CD4-positive, alpha-beta T cell (primary cell): ENCODE data around the gene RNF4. TPM values are rescaled to one million over a fixed set of nuclear protein-coding genes. Genes with fewer than 3 reads are reported as not detected.
A peak's percentile ranks its signal among the peaks of the same experiment; 100 is the strongest.
"Not testable (repeated sequence)": the region's sequence is repeated elsewhere in the genome, so short reads cannot be mapped to it uniquely, and the experiment has no call there.

ENCODE experiments used
- ATAC-seq: fragments of 200-7000 bp; cut with Tn5 transposase; one replicate; pipeline ENCODE4 v1.10.0; 2022; ENCODE audit warnings: mild to moderate bottlenecking; ENCODE audit not compliant: poor library complexity
- CTCF ChIA-PET: fragments of 350-600 bp; sonication (Branson Sonifier 250); formaldehyde crosslinking; loops from one replicate; lab custom pipeline; 2021; ENCODE audit warnings: antibody characterized with exemption, inconsistent platforms; lab: Charles Lee
- POLR2A ChIA-PET: fragments of 350-600 bp; sonication (Branson Sonifier 250); formaldehyde crosslinking; loops from one replicate; lab custom pipeline; 2021; ENCODE audit warnings: antibody characterized with exemption, inconsistent platforms; lab: Charles Lee
- DNase-seq, 14 experiments: peaks; one replicate each; pipeline ENCODE4 v3.0.0-alpha.2; 2013 to 2020; ENCODE audit warnings: mixed read lengths in 2 of 14
- H3K27ac ChIP-seq, 2 donors: one replicate each; pipeline versions ENCODE4 v1.5.1 to v1.7.0; 2013; ENCODE audit warnings: low read length in 2 of 2, low read depth in 1 of 2, mild to moderate bottlenecking in 1 of 2
- H3K27me3 ChIP-seq, 2 experiments: 1 replicate in 1 of 2; 2 replicates in 1 of 2; pipeline versions ENCODE4 v1.6.1 to v1.7.0; 2013; ENCODE audit warnings: low read length in 2 of 2, control low read depth in 1 of 2, mild to moderate bottlenecking in 1 of 2, moderate library complexity in 1 of 2; ENCODE audit not compliant: insufficient read depth in 2 of 2, control insufficient read depth in 1 of 2
- H3K36me3 ChIP-seq: one replicate; pipeline ENCODE4 v1.6.1; 2013; ENCODE audit warnings: low read length, control low read depth; ENCODE audit not compliant: insufficient read depth
- H3K4me1 ChIP-seq: one replicate; pipeline ENCODE4 v1.6.1; 2013; ENCODE audit warnings: low read length, control low read depth; ENCODE audit not compliant: insufficient read depth
- H3K4me3 ChIP-seq: one replicate; pipeline ENCODE4 v1.5.1; 2013; ENCODE audit warnings: mild to moderate bottlenecking, low read length, moderate library complexity
- H3K9me3 ChIP-seq, 2 experiments: 1 replicate in 1 of 2; 2 replicates in 1 of 2; pipeline versions ENCODE4 v1.6.1 to v1.7.0; 2013; ENCODE audit warnings: low read length in 2 of 2, mild to moderate bottlenecking in 2 of 2, control low read depth in 1 of 2, moderate library complexity in 1 of 2; ENCODE audit not compliant: control insufficient read depth in 1 of 2, insufficient read depth in 1 of 2
- H3K27ac Mint-ChIP-seq: one replicate; pipeline ENCODE4 v1.8.0; 2020; ENCODE audit warnings: mixed read lengths
- H3K27me3 Mint-ChIP-seq: one replicate; pipeline ENCODE4 v1.8.0; 2021; ENCODE audit warnings: mixed read lengths
- H3K36me3 Mint-ChIP-seq: one replicate; pipeline ENCODE4 v1.8.0; 2021; ENCODE audit warnings: low read depth, mixed read lengths
- H3K4me1 Mint-ChIP-seq: one replicate; pipeline ENCODE4 v1.8.0; 2021; ENCODE audit warnings: low read depth, mixed read lengths
- H3K4me3 Mint-ChIP-seq: one replicate; pipeline ENCODE4 v1.8.0; 2020; ENCODE audit warnings: mild to moderate bottlenecking, mixed read lengths
- H3K9me3 Mint-ChIP-seq: one replicate; pipeline ENCODE4 v1.8.0; 2020; ENCODE audit warnings: mixed read lengths
- intact Hi-C, 2 experiments: fragments of 100-400 bp; cut with DNase I in 1 of 2; cut with micrococcal nuclease in 1 of 2; formaldehyde crosslinking; loops; one replicate each; pipeline versions ENCODE4 v1.15.1 to v1.9.0; 2023 to 2025; cut with DNase I, micrococcal nuclease
- total RNA-seq, 174 experiments: library from RNA in 2 of 174; stranded (reverse) in 2 of 174; gene quantifications; one replicate each; pipeline ENCODE4 v1.2.3 and lab custom pipeline; 2021 to 2026
- TF ChIP-seq, protein P1 (sequence below): fragments of 200-600 bp; IDR thresholded peaks from one replicate; pipeline ENCODE4 v1.8.0; 2022; ENCODE audit warnings: antibody characterized with exemption, mild to moderate bottlenecking

RNF4 gene
- total RNA-seq, 2 experiments from 2014 or later = 106 to 109 TPM

- Mint-ChIP-seq H3K27ac (no peak overlapping the region), H3K4me1 (peaks cover 23% of the 10 kb centered on the region), H3K9me3 (no peaks in the 10 kb centered on the region), H3K36me3 (peaks cover 9% of the 10 kb centered on the region), H3K27me3 (no peaks in the 10 kb centered on the region), H3K4me3 (no peak overlapping the region)
- ATAC-seq (no peak), DNase-seq (no peak)
- Histone ChIP-seq H3K4me3 (no peak overlapping the region), H3K4me1 (peaks cover 36% of the 10 kb centered on the region), H3K36me3 (no peaks in the 10 kb centered on the region), H3K9me3 (no peaks in the 10 kb centered on the region), H3K27ac (no peak overlapping the region), H3K27me3 (no peaks in the 10 kb centered on the region)
- TF ChIP-seq, protein P1, sequence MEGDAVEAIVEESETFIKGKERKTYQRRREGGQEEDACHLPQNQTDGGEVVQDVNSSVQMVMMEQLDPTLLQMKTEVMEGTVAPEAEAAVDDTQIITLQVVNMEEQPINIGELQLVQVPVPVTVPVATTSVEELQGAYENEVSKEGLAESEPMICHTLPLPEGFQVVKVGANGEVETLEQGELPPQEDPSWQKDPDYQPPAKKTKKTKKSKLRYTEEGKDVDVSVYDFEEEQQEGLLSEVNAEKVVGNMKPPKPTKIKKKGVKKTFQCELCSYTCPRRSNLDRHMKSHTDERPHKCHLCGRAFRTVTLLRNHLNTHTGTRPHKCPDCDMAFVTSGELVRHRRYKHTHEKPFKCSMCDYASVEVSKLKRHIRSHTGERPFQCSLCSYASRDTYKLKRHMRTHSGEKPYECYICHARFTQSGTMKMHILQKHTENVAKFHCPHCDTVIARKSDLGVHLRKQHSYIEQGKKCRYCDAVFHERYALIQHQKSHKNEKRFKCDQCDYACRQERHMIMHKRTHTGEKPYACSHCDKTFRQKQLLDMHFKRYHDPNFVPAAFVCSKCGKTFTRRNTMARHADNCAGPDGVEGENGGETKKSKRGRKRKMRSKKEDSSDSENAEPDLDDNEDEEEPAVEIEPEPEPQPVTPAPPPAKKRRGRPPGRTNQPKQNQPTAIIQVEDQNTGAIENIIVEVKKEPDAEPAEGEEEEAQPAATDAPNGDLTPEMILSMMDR = no peak
- CTCF ChIA-PET = no interaction called here
- POLR2A ChIA-PET = no interaction called here
- intact Hi-C loops = no loop called here
Observed at GRCh38 chr4:2545321-2546013, 76.6 kb downstream of the RNF4 start.

DNA sequence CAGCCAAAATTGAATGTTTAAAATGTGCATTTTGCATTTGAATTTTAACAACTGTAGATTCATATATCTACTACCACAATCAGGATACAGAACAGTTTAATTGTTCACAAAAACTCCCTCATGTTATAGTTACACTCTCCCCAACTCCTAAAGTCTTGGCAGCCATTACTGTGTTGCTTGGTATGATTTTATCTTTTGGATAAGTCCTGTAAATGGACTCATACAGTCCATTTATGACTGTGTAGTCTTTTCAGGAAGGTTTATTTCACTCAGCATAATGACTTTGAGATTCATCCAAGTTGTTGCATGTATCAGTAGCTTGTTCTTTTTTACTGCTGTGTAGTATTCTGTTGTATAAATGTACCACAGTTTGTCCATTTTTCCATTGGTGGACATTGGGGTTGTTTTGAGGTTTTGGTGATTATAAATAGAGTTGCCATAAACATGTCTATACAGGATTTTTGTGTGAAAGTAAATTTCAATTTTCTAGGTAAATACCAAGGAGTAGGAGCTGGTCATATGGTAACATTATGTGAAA lies 77.4 kb downstream of the RNF4 start:
- TF ChIP-seq, protein P1 = no peak

DNA sequence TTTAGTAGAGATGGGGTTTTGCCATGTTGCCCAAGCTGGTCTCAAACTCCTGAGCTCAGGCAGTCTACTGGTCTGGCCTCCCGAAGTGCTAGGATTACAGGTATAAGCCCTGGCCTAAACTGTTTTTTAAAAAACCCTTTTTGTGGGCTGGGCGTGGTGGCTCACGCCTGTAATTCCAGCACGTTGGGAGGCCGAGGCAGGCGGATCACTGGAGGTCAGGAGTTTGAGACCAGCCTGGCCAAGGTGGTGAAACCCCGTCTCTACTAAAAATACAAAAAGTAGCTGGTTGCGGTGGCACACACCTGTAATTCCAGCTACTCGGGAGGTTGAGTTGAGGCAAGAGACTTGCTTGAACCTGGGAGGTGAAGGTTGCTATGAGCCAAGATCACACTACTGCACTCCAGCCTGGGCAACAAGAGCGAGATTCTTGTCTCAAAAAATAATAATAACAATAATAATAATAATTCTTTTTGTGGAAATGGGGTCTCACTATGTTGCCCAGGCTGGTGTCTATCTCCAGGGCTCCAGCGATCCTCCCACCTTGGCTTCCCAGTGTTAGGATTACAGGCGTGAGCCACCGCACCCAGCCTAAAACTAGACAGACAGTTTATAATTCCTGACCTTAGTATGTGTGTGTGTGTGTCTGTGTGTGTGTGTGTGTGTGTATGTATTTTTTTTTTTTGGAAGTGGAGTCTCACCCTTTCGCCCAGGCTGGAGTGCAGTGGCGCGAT lies 78.2 kb downstream of the RNF4 start:
- H3K27me3 Mint-ChIP-seq, H3K27ac ChIP-seq, H3K9me3 Mint-ChIP-seq, H3K36me3 Mint-ChIP-seq, H3K27ac Mint-ChIP-seq, H3K4me3 Mint-ChIP-seq, H3K27me3 ChIP-seq, intact Hi-C loops, H3K36me3 ChIP-seq, H3K9me3 ChIP-seq, CTCF ChIA-PET, ATAC-seq, DNase-seq, H3K4me3 ChIP-seq: not testable (repeated sequence)
- peaks cover 30% of the 10 kb centered on the region for H3K4me1 Mint-ChIP-seq
- POLR2A ChIA-PET = interaction anchor here (0.6 kb wide), 1 partner anchor 1434 kb away, joined by 3 read pairs; the partner anchor contains the start of gene RNF212
- H3K4me1 ChIP-seq = peaks cover 24% of the 10 kb centered on the region

More for the DNA sequence above, 77.4 kb downstream of the RNF4 start:
- H3K36me3 Mint-ChIP-seq = peaks cover 9% of the 10 kb centered on the region
- ATAC-seq = no peak
- H3K27ac Mint-ChIP-seq = peak overlapping the region; percentile 55
- Histone ChIP-seq H3K4me1 (peaks cover 30% of the 10 kb centered on the region), H3K4me3 (no peak overlapping the region), H3K27me3 (no peaks in the 10 kb centered on the region), H3K9me3 (no peaks in the 10 kb centered on the region), H3K36me3 (no peaks in the 10 kb centered on the region), H3K27ac (no peak overlapping the region)
- ChIA-PET POLR2A (interaction anchor here (0.6 kb wide), 1 partner anchor 1433 kb away, joined by 3 read pairs; the partner anchor contains the start of gene RNF212), CTCF (no interaction called here)
- no peaks in the 10 kb centered on the region for H3K27me3 Mint-ChIP-seq
- no peak for DNase-seq
- no peak overlapping the region for H3K4me3 Mint-ChIP-seq
- intact Hi-C loops = no loop called here
- H3K9me3 Mint-ChIP-seq = no peaks in the 10 kb centered on the region
- H3K4me1 Mint-ChIP-seq = peaks cover 27% of the 10 kb centered on the region
